Activated gamma-delta T cell (primary cell): ENCODE results near the gene FDXACB1.

ENCODE experiments used
- DNase-seq: peaks from one replicate; lab custom pipeline; 2025; lab: John Stamatoyannopoulos, UW

The FDXACB1 gene

DNA sequence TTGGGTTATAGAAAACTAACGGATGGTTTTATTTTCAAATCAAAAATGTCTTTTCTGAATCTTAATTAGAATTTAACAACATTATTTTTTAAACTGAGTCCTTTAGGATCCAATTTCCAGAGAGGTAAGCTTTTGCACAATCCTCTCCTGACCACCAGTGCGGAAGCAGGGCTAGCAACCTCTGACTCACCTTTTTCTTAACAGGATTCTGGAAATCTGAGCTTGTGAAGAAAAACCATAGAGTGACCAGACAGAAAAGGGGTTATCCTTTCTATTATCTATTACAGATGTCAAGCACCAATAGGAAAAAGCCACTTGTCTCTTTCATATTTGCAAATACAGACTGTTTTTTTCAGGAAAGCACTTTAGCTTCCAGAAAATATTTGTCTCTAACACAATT lies 32.9 kb downstream of the FDXACB1 start:
- no peak for DNase-seq

DNA sequence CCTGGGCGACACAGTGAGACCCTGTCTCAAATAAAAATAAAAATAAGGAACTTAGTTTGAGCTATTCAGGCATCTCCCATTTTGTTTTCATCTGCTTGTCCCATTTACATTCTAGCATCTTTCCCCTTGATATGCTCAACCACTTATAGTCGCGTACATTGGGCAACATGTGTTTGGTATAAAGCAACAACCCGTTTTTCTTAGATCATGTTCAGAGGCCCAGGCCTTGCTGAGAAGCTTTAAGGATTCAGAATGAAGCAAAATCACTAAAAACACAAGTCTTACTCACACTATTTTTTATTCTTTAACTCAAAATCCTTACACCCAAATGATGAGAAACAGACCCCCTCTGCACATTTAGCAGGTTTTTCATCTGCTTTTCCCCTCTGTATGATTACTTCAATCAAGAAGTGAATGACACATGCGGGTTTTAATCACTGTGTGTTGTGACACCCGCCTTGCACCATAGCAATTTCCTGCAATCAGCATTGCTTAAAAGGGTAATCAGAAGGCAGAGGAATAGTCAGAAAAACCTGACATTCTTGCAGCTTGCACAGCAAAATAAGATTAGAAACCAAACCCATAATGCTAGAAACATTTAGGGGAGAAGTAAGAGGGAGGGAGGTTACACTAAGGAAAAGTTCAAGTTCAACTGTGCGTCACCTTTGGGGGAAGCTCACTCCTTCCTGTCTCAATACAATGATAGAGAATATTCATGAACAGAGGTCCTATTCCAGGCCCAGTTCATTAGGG lies 33.5 kb downstream of the FDXACB1 start:
- no peak for DNase-seq

DNA sequence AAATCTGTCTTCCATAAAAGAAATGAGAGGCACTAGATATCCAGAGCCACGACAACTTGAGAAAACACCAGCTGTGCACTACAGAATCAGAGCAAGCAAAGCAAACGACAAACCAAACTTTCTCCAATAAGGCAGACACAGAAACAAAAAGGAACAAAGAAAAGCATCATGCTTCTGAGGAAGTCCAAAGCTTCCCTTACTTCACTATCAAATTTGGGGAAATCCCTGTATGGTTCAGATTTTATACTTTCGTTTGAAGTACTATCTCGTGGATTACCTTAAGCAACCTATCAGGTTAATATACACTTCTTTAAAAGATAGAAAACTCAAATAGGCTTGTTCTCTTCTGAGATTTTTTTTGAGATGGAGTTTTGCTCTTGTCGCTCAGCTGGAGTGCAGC lies 35.3 kb downstream of the FDXACB1 start:
- no peak for DNase-seq

DNA sequence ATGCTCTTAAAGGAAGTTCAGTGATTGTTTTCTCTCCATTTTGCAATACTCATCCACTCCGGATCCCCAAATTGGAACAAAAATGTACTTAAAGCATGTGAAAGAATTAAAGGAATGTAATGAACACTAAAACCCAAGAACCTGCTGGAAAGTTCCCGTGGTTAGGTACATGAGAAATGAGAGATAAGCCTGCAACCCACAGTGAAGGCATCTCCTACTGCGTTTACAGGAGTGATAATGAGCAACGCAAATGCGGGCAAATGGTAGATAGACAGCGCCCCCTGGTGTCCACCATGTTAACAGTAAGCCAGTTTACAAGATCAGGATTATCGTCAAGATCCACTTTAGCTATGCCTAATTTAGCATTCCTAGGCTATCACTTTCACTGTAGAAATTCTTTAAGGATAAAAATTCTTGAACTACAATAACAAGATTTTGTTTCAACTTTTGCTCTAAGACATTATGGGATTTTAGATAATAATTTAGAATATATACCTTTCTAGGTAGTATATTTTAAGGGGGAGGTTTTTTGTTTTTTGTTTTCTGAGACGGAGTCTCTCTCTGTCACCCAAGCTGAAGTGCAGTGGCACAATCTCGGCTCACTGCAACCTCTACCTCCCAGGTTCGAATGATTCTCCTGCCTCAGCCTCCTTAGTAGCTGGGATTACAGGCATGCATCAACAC lies 37.5 kb downstream of the FDXACB1 start:
- no peak for DNase-seq

DNA sequence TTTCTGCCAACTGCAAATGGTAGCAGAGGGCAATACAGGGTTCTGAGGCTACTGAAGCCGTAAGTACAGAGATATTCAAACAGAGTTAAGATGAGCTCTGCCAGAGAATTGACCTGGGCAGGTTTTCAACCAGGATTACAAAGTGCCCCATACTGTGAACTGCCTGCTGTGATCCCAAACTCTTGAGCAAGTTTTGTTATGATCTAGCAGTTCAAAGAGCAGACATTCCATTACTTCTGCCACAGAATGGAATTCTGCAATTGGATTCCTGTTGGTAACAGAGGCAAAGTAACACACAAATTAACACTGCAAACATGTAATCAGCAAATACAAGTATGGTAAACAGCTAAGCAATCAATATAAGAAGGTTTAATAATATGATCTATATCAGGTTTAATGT lies 38.8 kb downstream of the FDXACB1 start:
- DNase-seq = no peak

DNA sequence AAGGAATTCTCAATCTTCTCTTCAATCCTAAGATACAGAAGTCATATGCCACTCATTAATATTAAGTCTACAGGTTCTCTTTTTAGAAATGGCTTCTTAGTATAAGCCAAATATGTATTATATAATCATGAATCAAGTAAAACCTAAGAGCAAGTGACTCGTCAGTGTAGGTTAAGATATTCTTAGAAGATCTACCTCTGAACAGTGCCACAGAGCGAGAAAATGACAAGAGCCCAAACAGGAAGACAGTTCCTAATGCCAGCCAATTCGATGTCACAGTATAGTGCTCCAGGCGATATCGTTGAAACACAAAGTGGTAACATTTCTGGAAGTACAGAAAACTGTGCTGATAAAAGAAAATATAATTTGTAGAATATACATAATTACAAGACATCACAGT lies 40.9 kb downstream of the FDXACB1 start:
- no peak for DNase-seq

DNA sequence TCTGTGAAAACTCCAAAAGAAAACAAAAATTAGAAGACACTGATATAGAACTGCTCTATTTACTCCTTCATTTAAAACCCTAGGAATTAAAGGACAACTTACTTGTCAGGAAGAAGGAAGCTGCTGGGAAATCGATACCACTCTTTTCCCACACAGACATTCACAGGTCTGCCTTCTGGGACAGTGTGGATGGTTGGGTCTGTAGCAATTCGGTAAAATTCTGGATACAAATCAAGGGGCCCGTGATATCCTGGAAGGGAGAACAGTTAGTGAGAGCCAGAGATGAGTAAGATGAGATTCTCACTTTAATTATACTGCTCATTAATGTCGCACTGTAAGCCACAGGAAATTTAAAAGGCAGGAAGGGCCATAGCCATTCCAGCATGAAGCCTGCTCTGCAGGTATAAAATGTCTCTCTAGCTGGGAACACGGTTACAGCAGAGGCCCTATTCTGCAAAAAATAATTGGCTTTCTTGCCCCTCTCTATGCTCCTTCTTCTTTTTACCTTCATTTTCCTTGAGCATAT lies 41.5 kb downstream of the FDXACB1 start:
- no peak for DNase-seq

DNA sequence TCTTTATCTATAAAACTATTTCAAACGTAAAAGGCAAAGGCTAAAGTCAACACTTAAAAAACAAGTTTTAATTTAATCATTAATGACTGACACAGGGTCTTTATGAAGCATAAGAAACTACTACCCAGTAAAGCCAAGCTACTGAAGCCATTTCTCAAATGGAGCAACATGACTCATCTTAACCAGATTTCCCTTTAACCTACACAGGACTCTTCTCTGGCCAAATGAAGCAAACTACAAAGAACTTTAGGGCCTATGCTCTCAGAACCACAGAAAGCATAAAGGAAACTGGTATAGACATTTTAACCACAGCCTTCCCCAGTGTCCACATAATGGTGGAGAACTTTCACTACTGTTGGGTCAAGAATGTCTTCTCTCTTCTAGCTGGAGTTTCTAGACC lies 42.2 kb downstream of the FDXACB1 start:
- DNase-seq = no peak

DNA sequence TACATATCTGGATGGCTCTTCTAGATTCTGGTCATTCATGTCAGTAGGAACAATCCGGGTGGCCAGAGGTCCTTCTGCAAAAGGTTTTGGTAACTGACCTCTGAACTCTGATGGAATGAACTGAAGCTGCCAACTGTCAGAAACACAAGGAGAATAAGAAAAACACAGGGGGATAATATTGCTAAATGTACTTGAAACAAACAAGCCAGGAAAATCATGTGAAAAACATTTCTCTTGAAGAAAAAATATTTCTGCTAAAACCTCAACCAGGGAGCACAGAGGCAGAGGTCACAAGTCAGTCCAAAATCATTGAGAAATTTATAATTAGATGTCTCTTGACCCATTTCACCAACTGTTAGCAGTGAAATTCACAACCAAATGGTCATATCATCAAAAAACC lies 42.8 kb downstream of the FDXACB1 start:
- no peak for DNase-seq

DNA sequence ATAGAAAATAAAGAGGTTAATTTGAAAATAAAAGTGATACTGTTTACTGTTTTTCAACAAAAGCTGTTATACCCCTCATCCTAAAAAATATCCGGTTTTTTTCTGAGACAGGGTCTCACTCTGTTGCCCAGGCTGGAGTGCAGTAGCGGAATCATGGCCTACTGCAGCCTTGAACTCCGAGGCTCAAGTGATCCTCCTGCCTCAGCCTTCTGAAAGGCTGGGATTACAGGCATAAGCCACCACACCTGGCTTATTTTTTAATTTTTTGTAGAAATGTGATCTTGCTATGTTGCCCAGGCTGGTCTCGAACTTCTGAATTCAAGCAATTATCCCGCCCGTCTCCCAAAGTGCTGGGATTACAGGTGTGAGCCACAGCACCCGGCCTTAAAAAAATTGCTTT lies 43.3 kb downstream of the FDXACB1 start:
- DNase-seq = no peak

DNA sequence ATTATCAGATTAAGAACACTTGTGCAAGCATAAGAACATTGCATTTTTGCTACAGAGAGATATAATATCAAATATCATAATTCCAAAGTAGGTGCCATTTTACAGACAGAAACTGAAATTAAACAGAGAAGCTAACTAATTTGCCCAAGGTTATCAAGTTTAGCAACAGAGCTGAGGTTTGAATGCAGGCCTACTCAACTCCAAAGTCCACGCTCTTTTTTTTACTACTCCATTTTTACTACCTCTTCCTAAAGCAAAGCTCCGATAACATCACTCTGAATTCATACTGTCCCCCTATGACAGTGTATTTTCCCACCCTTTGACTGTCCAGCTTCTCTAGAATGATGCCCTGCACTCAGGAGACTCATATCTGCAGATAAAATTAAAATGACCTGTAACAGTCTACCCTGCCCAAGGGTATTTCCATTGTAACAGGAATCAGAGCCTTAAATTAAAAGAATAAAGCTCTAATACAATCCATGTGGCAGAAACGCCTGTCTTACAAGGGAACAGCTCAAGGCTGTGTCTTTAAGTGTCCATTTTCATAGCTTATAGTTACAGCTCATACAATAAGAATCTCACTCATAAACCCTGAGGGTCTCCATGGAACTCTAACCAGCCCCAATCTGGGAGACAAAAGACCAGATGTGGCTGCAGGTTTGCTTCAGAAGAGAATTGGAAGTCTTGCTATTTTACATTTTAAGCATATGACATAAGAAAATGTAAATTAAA lies 44.4 kb downstream of the FDXACB1 start:
- no peak for DNase-seq

DNA sequence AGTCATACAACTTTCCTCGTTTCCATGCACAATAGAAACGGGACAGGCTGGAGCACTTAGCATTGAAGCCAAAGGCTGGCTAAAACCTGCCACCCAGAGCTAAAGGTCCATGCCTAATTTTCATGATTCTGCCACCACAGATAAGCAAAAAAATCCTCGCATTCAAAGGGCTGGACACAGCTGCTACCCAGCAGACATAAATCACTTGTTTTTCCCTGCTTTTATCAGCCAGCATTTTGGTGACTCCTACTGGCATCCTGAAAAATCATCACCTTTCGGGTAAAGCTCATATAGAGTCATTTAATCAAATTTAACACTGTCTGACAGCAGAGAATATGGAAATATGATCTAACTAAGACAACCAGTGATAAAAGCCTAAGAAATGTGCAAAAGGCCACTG lies 45.4 kb downstream of the FDXACB1 start:
- no peak for DNase-seq

DNA sequence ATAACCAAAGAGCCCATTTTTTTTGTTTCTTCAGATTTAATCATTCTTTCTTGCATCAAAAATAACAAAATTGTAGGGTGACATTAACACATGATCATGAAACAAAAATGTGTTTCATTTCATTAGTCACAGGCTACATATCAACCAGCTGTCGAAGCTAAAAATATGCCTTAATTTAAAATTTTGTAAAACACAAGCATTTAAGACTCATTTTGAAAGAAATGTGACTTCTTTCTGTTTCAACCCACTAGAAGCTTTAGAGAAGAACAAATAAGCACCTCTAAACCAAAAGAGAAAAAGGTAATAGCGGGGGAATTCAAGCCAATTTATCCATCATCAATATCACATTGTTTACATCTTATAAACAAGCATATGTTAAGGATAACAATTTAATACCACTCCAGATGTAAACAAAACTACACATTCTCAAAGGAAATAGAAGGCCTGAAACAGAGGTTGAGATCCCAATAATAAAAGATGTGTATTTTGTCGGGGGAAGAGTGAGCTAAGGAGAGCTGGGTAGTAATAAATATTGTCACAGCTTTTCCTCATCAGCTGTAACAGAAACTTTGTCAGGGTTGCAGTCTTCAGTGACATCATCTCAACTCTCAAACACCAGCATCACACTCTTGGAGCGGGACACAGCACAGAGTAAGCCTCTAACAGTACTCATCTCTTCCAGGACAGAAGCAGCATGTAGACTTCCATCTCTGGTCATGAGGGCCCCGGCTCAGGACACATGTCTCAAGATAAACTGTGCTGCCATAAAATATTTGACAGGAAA lies 49.6 kb downstream of the FDXACB1 start:
- DNase-seq = no peak

DNA sequence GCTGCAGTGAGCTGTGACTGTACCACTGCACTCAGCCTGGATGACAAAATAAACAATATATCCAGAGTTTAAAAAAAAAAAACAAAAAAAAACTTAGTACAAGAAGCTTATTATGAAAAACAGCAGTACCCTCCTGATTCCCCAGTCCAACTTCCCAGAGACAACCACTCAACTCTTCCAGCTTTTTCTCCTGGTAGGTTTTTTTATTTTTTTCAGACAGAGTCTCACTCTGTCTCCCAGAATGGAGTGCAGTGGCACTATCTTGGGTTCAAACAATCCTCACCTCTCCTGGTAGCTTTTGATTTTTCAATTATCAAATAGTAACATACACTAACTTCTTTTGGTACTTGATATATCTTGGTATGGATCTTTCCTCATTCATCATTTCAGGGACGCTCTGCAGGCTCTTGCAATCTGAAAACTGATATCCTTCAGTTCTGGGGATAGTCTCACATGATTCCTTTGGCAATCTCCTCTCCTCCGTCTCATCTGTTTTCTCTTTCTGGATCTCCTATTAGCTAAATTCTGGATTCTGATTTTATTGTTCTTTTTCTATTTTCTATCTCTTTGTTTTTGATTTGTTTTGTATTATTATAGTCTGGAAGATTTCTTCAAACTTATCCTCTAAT lies 52.5 kb downstream of the FDXACB1 start:
- DNase-seq = no peak
